ENCODE measurements around the gene ZNF304. TPM values are rescaled to one million over a fixed set of nuclear protein-coding genes. Genes with fewer than 3 reads are reported as not detected.

The ZNF304 gene
- total and polyA plus RNA-seq, 2 of the 13 experiments (the other 11 are each of a cell fraction or from before 2014, with no cell fraction given): 3.4 to 8.0 TPM

DNA sequence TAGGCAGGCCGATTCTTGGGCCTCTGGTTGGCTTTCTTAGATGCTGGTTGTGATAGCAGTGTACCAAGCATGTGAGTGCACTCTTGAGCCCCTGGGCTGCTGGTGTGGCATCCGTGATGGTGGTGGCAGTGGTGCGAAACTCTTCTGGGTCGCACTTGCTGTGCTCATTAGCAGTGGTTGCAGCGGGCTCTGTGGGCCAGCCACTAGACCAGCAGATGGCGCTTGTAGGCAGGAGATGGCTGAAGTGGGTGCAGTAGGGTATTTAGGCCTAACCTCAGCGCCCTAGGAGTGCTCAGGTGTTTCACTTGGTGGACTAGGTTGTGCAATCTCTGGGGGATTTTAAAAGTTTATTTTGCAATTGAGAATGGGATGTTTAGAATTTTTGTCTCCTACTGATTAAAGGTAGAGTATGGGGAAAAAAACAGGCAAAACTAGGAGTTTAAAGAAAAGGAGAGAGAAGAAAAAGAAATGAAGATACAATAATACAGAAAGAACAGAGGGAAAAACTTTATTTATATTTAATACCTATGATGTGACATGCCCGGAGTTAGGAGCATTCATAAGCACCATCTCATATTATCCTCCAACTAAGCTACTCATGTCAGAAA is 55.5 kb downstream of the ZNF304 start (continued):
- no peak for TF ChIP-seq ZNF672 (CRISPR knock-in tag; IDR thresholded peaks at IDR 0.05)
- 0 out of 2 replicates have a peak, but pooled peaks have one; percentile 63 for TF ChIP-seq TOE1 (CRISPR knock-in tag; IDR thresholded peaks at IDR 0.05)
- TF ChIP-seq PAWR (CRISPR knock-in tag; IDR thresholded peaks at IDR 0.05; ENCODE audit: borderline replicate concordance): no peak
- no peak for TF ChIP-seq HIVEP1 (CRISPR knock-in tag; IDR thresholded peaks at IDR 0.05)
- peak; percentile 85 for TF ChIP-seq RAD21 (CRISPR knock-in tag; IDR thresholded peaks at IDR 0.05)
- TF ChIP-seq HOXD1 (CRISPR knock-in tag; IDR thresholded peaks at IDR 0.05): no peak
- TF ChIP-seq, protein P1, sequence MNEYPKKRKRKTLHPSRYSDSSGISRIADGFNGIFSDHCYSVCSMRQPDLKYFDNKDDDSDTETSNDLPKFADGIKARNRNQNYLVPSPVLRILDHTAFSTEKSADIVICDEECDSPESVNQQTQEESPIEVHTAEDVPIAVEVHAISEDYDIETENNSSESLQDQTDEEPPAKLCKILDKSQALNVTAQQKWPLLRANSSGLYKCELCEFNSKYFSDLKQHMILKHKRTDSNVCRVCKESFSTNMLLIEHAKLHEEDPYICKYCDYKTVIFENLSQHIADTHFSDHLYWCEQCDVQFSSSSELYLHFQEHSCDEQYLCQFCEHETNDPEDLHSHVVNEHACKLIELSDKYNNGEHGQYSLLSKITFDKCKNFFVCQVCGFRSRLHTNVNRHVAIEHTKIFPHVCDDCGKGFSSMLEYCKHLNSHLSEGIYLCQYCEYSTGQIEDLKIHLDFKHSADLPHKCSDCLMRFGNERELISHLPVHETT (CRISPR knock-in tag; conservative IDR thresholded peaks at IDR 0.05): no peak
- no peak for TF ChIP-seq ARNTL (CRISPR knock-in tag; IDR thresholded peaks at IDR 0.05)
- no peak for TF ChIP-seq ZNF543 (CRISPR knock-in tag; IDR thresholded peaks at IDR 0.05)
- TF ChIP-seq ZFP36L1 (CRISPR knock-in tag; IDR thresholded peaks at IDR 0.05): no peak
- TF ChIP-seq, protein P2, sequence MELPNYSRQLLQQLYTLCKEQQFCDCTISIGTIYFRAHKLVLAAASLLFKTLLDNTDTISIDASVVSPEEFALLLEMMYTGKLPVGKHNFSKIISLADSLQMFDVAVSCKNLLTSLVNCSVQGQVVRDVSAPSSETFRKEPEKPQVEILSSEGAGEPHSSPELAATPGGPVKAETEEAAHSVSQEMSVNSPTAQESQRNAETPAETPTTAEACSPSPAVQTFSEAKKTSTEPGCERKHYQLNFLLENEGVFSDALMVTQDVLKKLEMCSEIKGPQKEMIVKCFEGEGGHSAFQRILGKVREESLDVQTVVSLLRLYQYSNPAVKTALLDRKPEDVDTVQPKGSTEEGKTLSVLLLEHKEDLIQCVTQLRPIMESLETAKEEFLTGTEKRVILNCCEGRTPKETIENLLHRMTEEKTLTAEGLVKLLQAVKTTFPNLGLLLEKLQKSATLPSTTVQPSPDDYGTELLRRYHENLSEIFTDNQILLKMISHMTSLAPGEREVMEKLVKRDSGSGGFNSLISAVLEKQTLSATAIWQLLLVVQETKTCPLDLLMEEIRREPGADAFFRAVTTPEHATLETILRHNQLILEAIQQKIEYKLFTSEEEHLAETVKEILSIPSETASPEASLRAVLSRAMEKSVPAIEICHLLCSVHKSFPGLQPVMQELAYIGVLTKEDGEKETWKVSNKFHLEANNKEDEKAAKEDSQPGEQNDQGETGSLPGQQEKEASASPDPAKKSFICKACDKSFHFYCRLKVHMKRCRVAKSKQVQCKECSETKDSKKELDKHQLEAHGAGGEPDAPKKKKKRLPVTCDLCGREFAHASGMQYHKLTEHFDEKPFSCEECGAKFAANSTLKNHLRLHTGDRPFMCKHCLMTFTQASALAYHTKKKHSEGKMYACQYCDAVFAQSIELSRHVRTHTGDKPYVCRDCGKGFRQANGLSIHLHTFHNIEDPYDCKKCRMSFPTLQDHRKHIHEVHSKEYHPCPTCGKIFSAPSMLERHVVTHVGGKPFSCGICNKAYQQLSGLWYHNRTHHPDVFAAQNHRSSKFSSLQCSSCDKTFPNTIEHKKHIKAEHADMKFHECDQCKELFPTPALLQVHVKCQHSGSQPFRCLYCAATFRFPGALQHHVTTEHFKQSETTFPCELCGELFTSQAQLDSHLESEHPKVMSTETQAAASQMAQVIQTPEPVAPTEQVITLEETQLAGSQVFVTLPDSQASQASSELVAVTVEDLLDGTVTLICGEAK (IDR thresholded peaks at IDR 0.05): no peak
- TF ChIP-seq, protein P2 (CRISPR knock-in tag; IDR thresholded peaks at IDR 0.05): no peak
- no peak for TF ChIP-seq SNAPC2 (CRISPR knock-in tag; IDR thresholded peaks at IDR 0.05)
- no peak for TF ChIP-seq ZNF776 (CRISPR knock-in tag; IDR thresholded peaks at IDR 0.05)
- no peak for TF ChIP-seq GTF3A (CRISPR knock-in tag; conservative IDR thresholded peaks at IDR 0.05)
- TF ChIP-seq NCOA1 (CRISPR knock-in tag; IDR thresholded peaks at IDR 0.05): no peak
- TF ChIP-seq NR2F1 (CRISPR knock-in tag; IDR thresholded peaks at IDR 0.05): no peak
- TF ChIP-seq ZNF335 (CRISPR knock-in tag; IDR thresholded peaks at IDR 0.05): no peak
- TF ChIP-seq NAIF1 (CRISPR knock-in tag; IDR thresholded peaks at IDR 0.05; ENCODE audit: borderline replicate concordance): no peak
- TF ChIP-seq, protein P3, sequence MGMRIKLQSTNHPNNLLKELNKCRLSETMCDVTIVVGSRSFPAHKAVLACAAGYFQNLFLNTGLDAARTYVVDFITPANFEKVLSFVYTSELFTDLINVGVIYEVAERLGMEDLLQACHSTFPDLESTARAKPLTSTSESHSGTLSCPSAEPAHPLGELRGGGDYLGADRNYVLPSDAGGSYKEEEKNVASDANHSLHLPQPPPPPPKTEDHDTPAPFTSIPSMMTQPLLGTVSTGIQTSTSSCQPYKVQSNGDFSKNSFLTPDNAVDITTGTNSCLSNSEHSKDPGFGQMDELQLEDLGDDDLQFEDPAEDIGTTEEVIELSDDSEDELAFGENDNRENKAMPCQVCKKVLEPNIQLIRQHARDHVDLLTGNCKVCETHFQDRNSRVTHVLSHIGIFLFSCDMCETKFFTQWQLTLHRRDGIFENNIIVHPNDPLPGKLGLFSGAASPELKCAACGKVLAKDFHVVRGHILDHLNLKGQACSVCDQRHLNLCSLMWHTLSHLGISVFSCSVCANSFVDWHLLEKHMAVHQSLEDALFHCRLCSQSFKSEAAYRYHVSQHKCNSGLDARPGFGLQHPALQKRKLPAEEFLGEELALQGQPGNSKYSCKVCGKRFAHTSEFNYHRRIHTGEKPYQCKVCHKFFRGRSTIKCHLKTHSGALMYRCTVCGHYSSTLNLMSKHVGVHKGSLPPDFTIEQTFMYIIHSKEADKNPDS (CRISPR knock-in tag; IDR thresholded peaks at IDR 0.05): no peak

Data from HepG2 (cell line).